Erythroblast (primary cell): ENCODE results near the gene INSRR.
A peak's percentile ranks its signal among the peaks of the same experiment; 100 is the strongest.

Experiments
- DNase-seq, 2 experiments: peaks; one replicate each; lab custom pipeline; 2025; lab: John Stamatoyannopoulos, UW
- GATA1 ChIP-seq: IDR thresholded peaks from 2 replicates; pipeline ENCODE4 v1.6.1; 2011; ENCODE audit warnings: low read depth, mild to moderate bottlenecking, control low read depth, low read length, moderate library complexity
- POLR2A ChIP-seq: IDR thresholded peaks from 2 replicates; pipeline ENCODE4 v1.6.1; 2011; ENCODE audit warnings: mild to moderate bottlenecking, low read length

Gene INSRR

GRCh38 chr1:156887317-156887716 is 28.4 kb upstream of the INSRR start:
- TF ChIP-seq POLR2A = no peak
- TF ChIP-seq GATA1 = no peak
- no peak for DNase-seq

DNA sequence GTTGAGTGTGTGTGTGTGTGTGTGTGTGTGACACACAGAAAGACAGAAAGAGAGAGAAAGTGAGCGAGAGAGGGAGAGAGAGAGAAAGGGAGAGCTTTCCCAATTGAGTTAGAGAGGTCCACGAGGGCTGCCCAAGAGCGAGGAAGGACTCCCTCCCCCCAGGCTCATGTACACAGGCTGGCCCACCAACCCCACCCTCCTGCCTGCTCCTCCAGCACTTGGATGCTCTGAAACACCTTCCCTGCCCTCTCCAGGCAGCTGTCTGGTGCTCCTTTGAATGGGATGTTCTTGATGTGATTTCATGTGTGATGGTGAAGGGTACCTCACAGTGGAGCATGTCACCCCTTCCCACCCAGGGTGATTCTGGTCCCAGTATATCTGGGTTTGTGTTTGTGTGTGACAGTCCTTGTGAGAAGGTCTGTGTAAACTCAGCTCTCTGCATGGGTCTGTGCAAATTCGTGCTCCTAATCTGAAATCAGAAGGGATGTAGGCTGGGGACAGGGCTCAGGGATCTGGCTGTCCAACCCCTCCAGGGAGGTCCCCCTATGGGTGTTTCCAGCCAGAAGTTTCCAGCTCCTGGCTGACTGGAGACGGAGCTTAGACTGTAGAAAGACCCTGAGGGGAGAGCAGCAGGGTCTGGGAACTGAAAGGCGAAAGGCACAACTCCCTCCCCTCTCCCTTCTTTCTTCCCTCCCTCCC is 27.8 kb upstream of the INSRR start:
- TF ChIP-seq POLR2A (no peak), GATA1 (no peak)
- no peak for DNase-seq

DNA sequence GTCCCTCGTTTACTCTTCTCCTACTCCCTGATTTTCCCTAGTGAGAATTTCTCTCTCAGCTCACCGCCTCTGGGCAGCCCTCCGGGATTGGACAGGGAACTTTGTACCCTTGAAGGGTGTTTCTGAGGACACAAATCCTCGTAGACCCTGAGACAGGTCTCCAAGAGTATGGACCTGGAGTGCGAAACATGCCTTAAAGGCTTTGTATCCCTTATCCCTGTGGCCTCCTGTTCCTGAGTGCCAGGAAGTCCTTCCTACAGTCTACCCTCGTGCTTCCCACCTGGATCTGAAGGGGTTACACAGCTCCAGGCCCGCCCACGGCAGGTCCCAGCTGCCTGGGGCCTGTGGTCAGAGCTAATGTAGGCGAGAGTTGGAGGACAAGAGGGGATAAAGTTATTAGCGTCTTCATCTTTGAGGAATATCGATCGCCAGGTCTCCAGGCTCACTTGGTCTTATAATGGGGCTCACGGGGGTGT is 27.0 kb upstream of the INSRR start:
- no peak for DNase-seq
- TF ChIP-seq GATA1 (no peak), POLR2A (no peak)

DNA sequence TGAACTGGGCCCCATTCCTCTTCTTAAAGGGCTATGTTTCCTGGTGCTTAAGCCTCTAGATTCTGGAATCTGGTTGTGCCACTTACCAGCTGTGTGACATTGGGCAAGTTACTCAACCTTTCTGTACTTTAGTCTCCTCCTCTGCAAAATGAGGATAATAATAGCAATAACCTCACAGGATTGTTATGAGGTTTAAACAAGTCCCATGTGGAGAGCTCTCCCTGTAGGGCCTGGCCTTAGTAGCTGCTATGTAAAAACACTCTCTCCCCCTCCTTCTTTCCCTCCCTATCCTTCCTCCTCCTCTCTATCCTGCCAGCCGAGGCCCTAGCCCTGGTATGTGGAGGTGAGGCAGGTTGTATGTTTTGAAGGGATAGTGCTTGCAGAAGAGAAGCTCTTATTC is 26.4 kb upstream of the INSRR start:
- TF ChIP-seq GATA1 (no peak), POLR2A (no peak)
- no peak for DNase-seq

DNA sequence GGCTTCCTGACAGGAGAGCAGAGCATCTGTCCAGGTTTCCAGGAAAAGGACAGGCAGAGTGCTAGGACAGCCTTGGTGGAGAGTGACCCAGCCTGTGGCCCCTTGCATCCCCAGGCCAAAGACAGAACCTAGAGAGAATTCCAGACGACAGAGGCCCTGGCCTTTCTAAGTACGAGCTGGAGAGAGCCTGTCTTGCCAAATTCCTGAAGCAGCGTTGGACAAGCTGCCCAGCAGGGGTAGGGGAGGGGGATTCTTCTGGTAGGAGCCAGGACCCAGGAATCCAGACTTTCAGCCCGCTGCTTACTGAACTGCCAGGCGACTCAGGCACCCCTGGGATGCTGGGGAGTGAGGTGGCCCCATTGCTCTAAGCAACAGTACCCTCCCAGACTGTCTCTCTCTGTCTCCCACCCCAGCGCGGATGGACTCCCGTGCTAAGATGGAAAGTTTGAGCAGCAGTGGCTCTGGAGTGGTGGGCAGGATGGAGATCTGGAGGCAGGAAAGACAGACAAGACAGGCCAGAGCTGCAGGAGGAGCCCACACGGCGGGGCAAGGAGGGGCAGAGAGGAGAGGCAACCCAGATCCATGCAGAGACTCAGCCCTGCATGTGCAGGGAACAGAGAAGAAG is 25.8 kb upstream of the INSRR start:
- DNase-seq = no peak

DNA sequence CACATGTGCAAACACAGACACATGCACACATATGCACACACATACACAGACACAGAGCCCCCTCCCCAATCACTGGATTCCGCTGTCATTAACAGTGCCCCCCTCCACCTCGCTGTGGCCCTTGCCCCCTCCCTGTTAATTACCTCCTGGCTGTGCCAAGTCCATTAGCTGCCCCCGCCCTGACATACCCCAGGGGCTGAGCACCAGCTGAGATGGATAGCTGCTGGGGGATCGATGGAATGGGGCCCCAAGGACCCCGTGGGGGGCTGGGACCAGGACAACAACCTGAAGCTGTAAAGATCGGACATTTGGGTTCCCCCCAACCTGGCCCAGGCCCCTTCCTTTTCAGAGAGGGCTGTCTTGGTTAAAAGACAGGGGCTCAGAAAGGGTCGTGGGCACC is 25.0 kb upstream of the INSRR start:
- no peak for DNase-seq

More for the DNA sequence above, 25.8 kb upstream of the INSRR start:
- TF ChIP-seq POLR2A (no peak), GATA1 (no peak)

DNA sequence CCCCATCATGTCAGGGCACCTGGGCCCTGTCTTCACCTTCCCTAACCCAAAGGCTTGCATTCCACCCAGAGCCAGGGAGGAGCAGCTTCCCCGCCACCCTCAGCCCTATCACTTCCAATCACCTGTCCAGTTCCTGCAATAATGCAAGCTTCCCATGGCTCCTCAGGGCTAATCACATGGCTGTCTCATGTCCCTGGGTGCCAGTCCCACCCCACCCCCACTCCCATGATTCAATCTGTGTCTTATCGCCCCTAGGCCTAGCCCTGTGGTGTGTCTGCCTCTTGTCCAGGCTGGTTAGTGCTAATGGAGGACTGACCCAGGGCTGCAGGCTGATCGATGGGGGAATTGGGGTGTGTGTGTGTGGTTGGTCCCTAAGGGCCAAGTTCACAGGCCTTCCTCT is 23.6 kb upstream of the INSRR start:
- DNase-seq = no peak
- TF ChIP-seq GATA1 = no peak
- TF ChIP-seq POLR2A = no peak

More for the DNA sequence above, 25.0 kb upstream of the INSRR start:
- TF ChIP-seq GATA1 (no peak), POLR2A (no peak)

GRCh38 chr1:156881663-156882062 is 22.7 kb upstream of the INSRR start:
- TF ChIP-seq GATA1 (no peak), POLR2A (no peak)
- no peak for DNase-seq

- TF ChIP-seq GATA1 (no peak), POLR2A (no peak)
- no peak for DNase-seq
These were observed 22.2 kb upstream of the INSRR start for GRCh38 chr1:156881101-156881500.

GRCh38 chr1:156880473-156880872 is 21.6 kb upstream of the INSRR start:
- no peak for DNase-seq
- TF ChIP-seq GATA1 = no peak
- TF ChIP-seq POLR2A = no peak

- no peak for DNase-seq
- no peak for TF ChIP-seq GATA1
These were observed 21.0 kb upstream of the INSRR start for GRCh38 chr1:156879876-156880275.

- TF ChIP-seq GATA1 = no peak
- TF ChIP-seq POLR2A = peak; percentile 39
- DNase-seq = peak; percentile 38 to 73
These were observed 18.7 kb upstream of the INSRR start for GRCh38 chr1:156877433-156878170.

DNA sequence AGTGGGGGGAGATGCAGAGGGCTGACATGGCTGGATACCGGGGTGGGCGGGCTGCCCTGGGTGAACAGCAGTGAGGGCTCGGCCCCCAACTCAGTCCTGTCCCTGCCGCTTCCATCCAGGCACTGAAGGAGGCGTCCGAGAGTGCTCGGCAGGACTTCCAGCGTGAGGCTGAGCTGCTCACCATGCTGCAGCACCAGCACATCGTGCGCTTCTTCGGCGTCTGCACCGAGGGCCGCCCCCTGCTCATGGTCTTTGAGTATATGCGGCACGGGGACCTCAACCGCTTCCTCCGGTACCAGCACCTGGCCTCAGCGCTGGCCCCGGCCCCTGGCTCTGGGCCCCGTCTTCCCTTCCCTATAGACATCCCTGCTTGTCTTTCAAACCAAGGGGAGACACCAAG is 17.4 kb upstream of the INSRR start:
- no peak for DNase-seq
- TF ChIP-seq POLR2A (no peak), GATA1 (no peak)

GRCh38 chr1:156875341-156875615 is 16.4 kb upstream of the INSRR start:
- TF ChIP-seq GATA1 (no peak), POLR2A (no peak)
- no peak for DNase-seq
